Skeletal muscle tissue (tissue), 4 donors: Measurements from ENCODE around the gene ARSI. TPM values are rescaled to one million over a fixed set of nuclear protein-coding genes. Genes with fewer than 3 reads are reported as not detected.

Experiments used
- H3K27ac ChIP-seq: one replicate; pipeline ENCODE4 v1.7.0; 2013; ENCODE audit warnings: mild to moderate bottlenecking, low read depth, low read length, inconsistent platforms
- H3K27me3 ChIP-seq, 3 donors: one replicate each; pipeline ENCODE4 v1.7.0; 2013; ENCODE audit warnings: low read length in 3 of 3; ENCODE audit not compliant: control insufficient read depth in 3 of 3, insufficient read depth in 3 of 3
- H3K36me3 ChIP-seq, 3 donors: one replicate each; pipeline ENCODE4 v1.7.0; 2013; ENCODE audit warnings: low read length in 3 of 3; ENCODE audit not compliant: control insufficient read depth in 3 of 3, insufficient read depth in 3 of 3
- H3K4me1 ChIP-seq, 3 donors: one replicate each; pipeline ENCODE4 v1.7.0; 2013; ENCODE audit warnings: low read length in 3 of 3, mild to moderate bottlenecking in 3 of 3; ENCODE audit not compliant: control insufficient read depth in 3 of 3, insufficient read depth in 3 of 3
- H3K4me3 ChIP-seq, 3 donors: one replicate each; pipeline ENCODE4 v1.7.0; 2013; ENCODE audit warnings: low read length in 3 of 3
- H3K9ac ChIP-seq, 3 donors: one replicate each; pipeline ENCODE4 v1.7.0; 2013; ENCODE audit warnings: low read length in 3 of 3, mild to moderate bottlenecking in 3 of 3, moderate library complexity in 2 of 3, low read depth in 1 of 3
- H3K9me3 ChIP-seq, 3 donors: one replicate each; pipeline ENCODE4 v1.7.0; 2013; ENCODE audit warnings: low read length in 3 of 3; ENCODE audit not compliant: control insufficient read depth in 3 of 3
- total RNA-seq: library from RNA; depleted of rRNA; stranded (reverse); fragments of >200 nt; gene quantifications from one replicate; pipeline ENCODE4 v1.2.3, GENCODE V29; 2014
- donor health status: Osteomylitis.

The ARSI gene
- total RNA-seq, 1 donor from 2014 or later: 9.9 TPM

- no peak overlapping the region for H3K27ac ChIP-seq
- peaks cover 9 to 21% (median 12%) of the 10 kb centered on the region in 3 donors for H3K4me1 ChIP-seq
- no peaks in the 10 kb centered on the region for H3K9me3 ChIP-seq
- no peaks in the 10 kb centered on the region for H3K27me3 ChIP-seq
- H3K4me3 ChIP-seq: no peak overlapping the region
- no peaks in the 10 kb centered on the region for H3K36me3 ChIP-seq
- no peak overlapping the region for H3K9ac ChIP-seq
These were observed 30.2 kb downstream of the ARSI start for GRCh38 chr5:150272531-150272930.

GRCh38 chr5:150271923-150272322 lies 30.8 kb downstream of the ARSI start:
- Histone ChIP-seq H3K4me3 (no peak overlapping the region), H3K27ac (no peak overlapping the region), H3K27me3 (no peaks in the 10 kb centered on the region), H3K4me1 (peaks cover 9 to 21% (median 12%) of the 10 kb centered on the region in 3 donors), H3K9ac (no peak overlapping the region), H3K36me3 (no peaks in the 10 kb centered on the region), H3K9me3 (no peaks in the 10 kb centered on the region)

GRCh38 chr5:150271296-150271692 lies 31.4 kb downstream of the ARSI start:
- Histone ChIP-seq H3K27ac (peak overlapping the region; percentile 51), H3K9me3 (no peaks in the 10 kb centered on the region), H3K9ac (no peak overlapping the region), H3K4me1 (peaks cover 9 to 21% (median 12%) of the 10 kb centered on the region in 3 donors), H3K36me3 (no peaks in the 10 kb centered on the region), H3K27me3 (no peaks in the 10 kb centered on the region), H3K4me3 (no peak overlapping the region)

DNA sequence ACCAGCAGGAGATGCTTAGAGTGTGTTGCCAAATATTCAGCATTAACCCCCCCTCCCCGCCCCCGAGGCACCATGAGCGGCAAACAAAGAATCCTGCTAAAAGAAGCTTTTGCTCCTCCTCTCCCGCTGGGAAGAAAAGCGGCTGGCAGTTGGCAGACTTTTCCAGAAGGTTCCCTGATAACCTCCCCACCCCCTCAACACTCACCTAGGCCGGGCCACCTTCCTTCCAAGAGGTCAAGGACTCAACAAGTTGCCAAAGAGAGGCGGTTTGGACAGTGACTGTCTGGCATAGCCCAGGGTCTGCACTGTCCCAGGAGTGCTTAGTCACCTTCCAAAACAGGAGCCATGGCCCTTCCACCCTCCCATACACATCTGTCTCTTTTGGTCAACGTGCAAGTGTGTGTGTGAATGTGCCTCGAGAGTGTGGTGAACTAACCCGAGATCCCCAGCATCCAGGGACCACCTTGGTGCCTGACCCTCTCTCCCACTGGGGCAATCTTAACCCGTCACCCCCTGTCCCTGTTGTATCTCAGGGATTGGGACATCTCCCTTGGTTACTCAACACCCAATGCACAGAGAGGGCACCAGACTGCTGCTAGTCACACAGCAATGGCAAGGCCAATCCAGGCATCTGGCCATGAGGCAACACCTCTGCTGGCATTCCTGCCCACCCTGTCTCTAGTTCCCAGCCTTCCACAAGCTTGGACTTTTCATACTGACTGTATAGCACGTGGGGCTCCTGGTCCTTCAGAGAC lies 32.0 kb downstream of the ARSI start:
- Histone ChIP-seq H3K4me1 (peaks cover 9 to 21% (median 12%) of the 10 kb centered on the region in 3 donors), H3K27me3 (no peaks in the 10 kb centered on the region), H3K9me3 (no peaks in the 10 kb centered on the region), H3K9ac (peak overlapping the region; percentile 14 to 57 (median 51)), H3K27ac (peak overlapping the region; percentile 51), H3K4me3 (peak overlapping the region in 1 of 3 donors; percentile 29), H3K36me3 (no peaks in the 10 kb centered on the region)

- Histone ChIP-seq H3K9ac (no peak overlapping the region), H3K4me1 (peaks cover 23 to 34% (median 31%) of the 10 kb centered on the region in 3 donors), H3K4me3 (no peak overlapping the region), H3K27ac (no peak overlapping the region), H3K36me3 (no peaks in the 10 kb centered on the region), H3K27me3 (no peaks in the 10 kb centered on the region), H3K9me3 (no peaks in the 10 kb centered on the region)
These were observed 35.8 kb downstream of the ARSI start for GRCh38 chr5:150266871-150267291.

DNA sequence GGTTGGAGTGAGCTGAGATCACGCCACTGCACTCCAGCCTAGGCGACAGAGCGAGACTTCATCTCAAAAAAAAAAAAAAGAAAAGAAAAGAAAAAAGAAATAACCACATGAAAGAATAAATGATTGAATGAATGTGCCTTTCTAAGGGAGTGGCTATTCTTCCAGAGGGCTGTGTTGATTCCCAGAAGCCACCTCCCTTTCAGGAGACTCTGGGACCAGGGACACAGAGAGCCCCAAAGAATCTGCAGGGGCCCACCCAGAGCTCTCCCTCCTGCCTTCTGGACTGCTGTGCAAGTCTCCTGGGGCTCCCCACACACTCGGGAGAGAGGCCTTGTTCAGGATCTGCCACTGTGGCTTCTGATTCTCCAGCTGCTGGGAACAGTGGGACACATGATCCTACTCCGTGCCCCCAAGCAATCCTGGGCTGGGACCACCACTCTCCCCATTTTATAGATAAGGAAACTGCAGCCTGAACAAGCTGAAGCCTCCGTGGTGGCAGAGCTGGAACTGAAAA lies 36.8 kb downstream of the ARSI start:
- no peaks in the 10 kb centered on the region for H3K9me3 ChIP-seq
- H3K4me3 ChIP-seq: no peak overlapping the region
- no peaks in the 10 kb centered on the region for H3K36me3 ChIP-seq
- peaks cover 20 to 27% (median 26%) of the 10 kb centered on the region in 3 donors for H3K4me1 ChIP-seq
- H3K27ac ChIP-seq: no peak overlapping the region
- H3K27me3 ChIP-seq: no peaks in the 10 kb centered on the region
- no peak overlapping the region for H3K9ac ChIP-seq

DNA sequence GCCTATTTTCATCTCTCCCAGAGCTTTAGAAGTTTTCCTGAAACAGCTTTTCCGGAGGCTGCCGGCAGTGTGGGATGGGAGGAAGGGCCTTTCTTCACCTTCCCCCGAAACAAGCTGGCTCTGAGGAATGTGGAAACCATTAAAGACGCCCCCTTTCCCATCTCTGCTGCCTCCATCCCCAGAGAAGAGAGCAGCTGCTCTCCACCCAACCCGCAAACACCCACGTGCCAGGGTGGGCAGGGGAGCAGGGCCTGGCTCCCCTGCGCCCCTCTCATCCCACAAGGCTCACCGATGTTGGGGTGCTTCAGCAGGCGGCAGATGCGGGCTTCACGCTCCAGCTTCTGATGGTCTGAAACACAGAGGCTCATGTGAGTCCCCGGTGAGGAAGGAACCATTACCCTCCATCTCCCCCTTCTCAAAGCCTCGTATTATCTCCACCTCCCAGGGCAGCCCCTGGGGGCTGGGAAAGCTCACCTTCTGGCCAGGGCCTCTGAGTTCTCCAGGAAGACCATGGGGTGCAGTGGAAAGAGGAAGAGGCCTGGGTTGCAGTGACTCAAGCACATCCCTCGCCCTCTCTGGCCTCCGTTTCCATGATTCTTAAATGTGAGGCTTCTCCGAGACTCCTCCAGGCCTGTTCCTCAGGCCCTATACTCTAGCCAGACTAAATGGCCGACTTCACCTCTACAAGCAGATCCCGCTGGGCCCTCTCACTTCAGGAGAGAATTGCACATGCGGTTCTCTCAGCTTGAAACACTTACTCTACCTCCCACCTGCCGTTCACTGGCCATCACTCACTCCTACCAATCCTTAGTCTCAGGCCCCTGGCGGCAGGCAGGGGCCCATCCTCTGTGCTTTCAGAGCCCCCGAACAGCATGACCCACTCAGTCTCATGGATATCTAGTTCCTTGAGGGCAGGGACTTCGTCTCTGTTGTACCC lies 37.8 kb downstream of the ARSI start:
- Histone ChIP-seq H3K4me3 (no peak overlapping the region), H3K4me1 (peaks cover 17 to 19% (median 18%) of the 10 kb centered on the region in 3 donors), H3K27ac (peak overlapping the region; percentile 57), H3K9ac (peak overlapping the region in 2 of 3 donors; percentile 35 to 57), H3K27me3 (no peaks in the 10 kb centered on the region), H3K36me3 (no peaks in the 10 kb centered on the region), H3K9me3 (no peaks in the 10 kb centered on the region)

- H3K4me1 ChIP-seq: peaks cover 13 to 19% (median 14%) of the 10 kb centered on the region in 3 donors
- no peaks in the 10 kb centered on the region for H3K27me3 ChIP-seq
- H3K9me3 ChIP-seq: no peaks in the 10 kb centered on the region
- peak overlapping the region in 2 of 3 donors; percentile 1 to 35 for H3K4me3 ChIP-seq
- H3K9ac ChIP-seq: peak overlapping the region; percentile 15 to 57 (median 35)
- H3K36me3 ChIP-seq: no peaks in the 10 kb centered on the region
- H3K27ac ChIP-seq: peak overlapping the region; percentile 57
These were observed 38.7 kb downstream of the ARSI start for GRCh38 chr5:150263801-150264621.

GRCh38 chr5:150263375-150263775 lies 39.3 kb downstream of the ARSI start:
- Histone ChIP-seq H3K9ac (peak overlapping the region in 2 of 3 donors; percentile 15 to 57), H3K9me3 (no peaks in the 10 kb centered on the region), H3K4me3 (peak overlapping the region in 2 of 3 donors; percentile 1 to 35), H3K36me3 (no peaks in the 10 kb centered on the region), H3K4me1 (peaks cover 13 to 19% (median 14%) of the 10 kb centered on the region in 3 donors), H3K27me3 (no peaks in the 10 kb centered on the region), H3K27ac (peak overlapping the region; percentile 57)
